SK-N-SH (cell line): ENCODE data around the gene MLEC. TPM values are rescaled to one million over a fixed set of nuclear protein-coding genes. Genes with fewer than 3 reads are reported as not detected.

Experiments used
- CTCF ChIA-PET: fragments of 300-600, 350-600 bp; formaldehyde crosslinking; extraction: SDS; loops from one replicate; lab custom pipeline; 2021; lab: Yijun Ruan, JAX
- POLR2A ChIA-PET: fragments of 350-600 bp; sonication (Branson Sonifier 250); formaldehyde crosslinking; extraction: SDS; loops from one replicate; lab custom pipeline; 2020; ENCODE audit warnings: antibody characterized with exemption, inconsistent platforms; lab: Yijun Ruan, JAX
- DNase-seq: peaks from one replicate; pipeline ENCODE4 v3.0.0; 2012
- H2AFZ ChIP-seq: fragments of 200-600 bp; sonication (generic); 2 replicates; pipeline ENCODE4 v1.8.1; 2016; ENCODE audit warnings: antibody characterized with exemption, mild to moderate bottlenecking, low read depth
- H3F3A ChIP-seq: fragments of 200-600 bp; sonication (generic); replicated peaks from 2 replicates; pipeline ENCODE3; 2016; ENCODE audit warnings: antibody characterized with exemption, mild to moderate bottlenecking; ENCODE audit not compliant: insufficient read depth
- H3K27ac ChIP-seq, 2 experiments: fragments of 200-500 bp in 1 of 2; fragments of 200-600 bp in 1 of 2; sonication (Bioruptor generic) in 1 of 2; sonication (generic), shearing (Covaris generic) in 1 of 2; 2 replicates each; pipeline versions ENCODE4 v1.5.1 to v1.6.1; 2014 to 2016; ENCODE audit warnings: low read depth in 2 of 2, inconsistent platforms in 1 of 2, low read length in 1 of 2, mild to moderate bottlenecking in 1 of 2, mixed read lengths in 1 of 2
- H3K27me3 ChIP-seq: fragments of 200-600 bp; sonication (generic), shearing (Covaris generic); 2 replicates; pipeline ENCODE4 v1.6.1; 2016; ENCODE audit warnings: mixed run types; ENCODE audit not compliant: insufficient read depth
- H3K36me3 ChIP-seq, 2 experiments: fragments of 200-500 bp in 1 of 2; fragments of 200-600 bp in 1 of 2; sonication (Bioruptor generic) in 1 of 2; sonication (generic) in 1 of 2; replicated peaks in 1 of 2; 2 replicates each; pipeline versions ENCODE3 to v1.5.1; 2014 to 2016; ENCODE audit warnings: low read length in 1 of 2, mild to moderate bottlenecking in 1 of 2; ENCODE audit not compliant: insufficient read depth in 2 of 2, control insufficient read depth in 1 of 2
- H3K4me1 ChIP-seq, 2 experiments: fragments of 200-500 bp in 1 of 2; fragments of 200-600 bp in 1 of 2; sonication (Bioruptor generic) in 1 of 2; sonication (generic), shearing (Covaris generic) in 1 of 2; 2 replicates each; pipeline versions ENCODE4 v1.5.1 to v1.6.1; 2014 to 2016; ENCODE audit warnings: low read depth in 1 of 2, low read length in 1 of 2, mixed run types in 1 of 2; ENCODE audit not compliant: insufficient read depth in 2 of 2, control insufficient read depth in 1 of 2
- H3K4me2 ChIP-seq: fragments of 200-600 bp; sonication (generic), shearing (Covaris generic); 2 replicates; pipeline ENCODE4 v1.6.1; 2017; ENCODE audit warnings: mixed run types
- H3K4me3 ChIP-seq, 2 experiments: fragments of 200-500 bp in 1 of 2; fragments of 200-600 bp in 1 of 2; sonication (Bioruptor generic) in 1 of 2; sonication (generic), shearing (Covaris generic) in 1 of 2; 2 replicates each; pipeline versions ENCODE4 v1.5.1 to v1.8.1; 2014 to 2016; ENCODE audit warnings: low read depth in 2 of 2, inconsistent platforms in 1 of 2, low read length in 1 of 2, mild to moderate bottlenecking in 1 of 2, mixed read lengths in 1 of 2, moderate library complexity in 1 of 2
- H3K79me2 ChIP-seq: fragments of 200-600 bp; sonication (generic); 2 replicates; pipeline ENCODE4 v1.8.1; 2017; ENCODE audit warnings: mild to moderate bottlenecking; ENCODE audit not compliant: insufficient read depth
- H3K9ac ChIP-seq: fragments of 200-600 bp; sonication (generic); 2 replicates; pipeline ENCODE4 v1.6.1; 2017; ENCODE audit warnings: mixed run types
- H3K9me2 ChIP-seq: fragments of 200-600 bp; sonication (generic); 2 replicates; pipeline ENCODE4 v1.6.1; 2017; ENCODE audit warnings: mixed run types
- H3K9me3 ChIP-seq: fragments of 200-600 bp; sonication (generic); 2 replicates; pipeline ENCODE4 v1.6.1; 2017; ENCODE audit warnings: mixed run types, mild to moderate bottlenecking, moderate library complexity
- H4K20me1 ChIP-seq: fragments of 200-600 bp; sonication (generic); 2 replicates; pipeline ENCODE4 v1.6.1; 2017; ENCODE audit warnings: mild to moderate bottlenecking, mixed run types; ENCODE audit not compliant: insufficient read depth
- EP300 ChIP-seq, 2 experiments: IDR thresholded peaks; 2 replicates each; pipeline versions ENCODE4 v1.4.0 to v1.6.1; 2012; ENCODE audit warnings: borderline replicate concordance in 1 of 2, low read depth in 1 of 2, low read length in 1 of 2
- FOXM1 ChIP-seq: IDR thresholded peaks from 2 replicates; pipeline ENCODE4 v1.4.0; 2012; ENCODE audit warnings: low read depth, mild to moderate bottlenecking
- GABPA ChIP-seq: IDR thresholded peaks from 2 replicates; pipeline ENCODE4 v1.4.0; 2012; ENCODE audit warnings: low read depth, mild to moderate bottlenecking
- GATA2 ChIP-seq: sonication (generic); formaldehyde crosslinking; IDR thresholded peaks from 2 replicates; pipeline ENCODE4 v1.5.0; 2020; ENCODE audit warnings: mild to moderate bottlenecking, missing genetic modification reagents
- JUND ChIP-seq: IDR thresholded peaks from 2 replicates; pipeline ENCODE4 v1.4.0; 2012
- NRF1 ChIP-seq: IDR thresholded peaks from 2 replicates; pipeline ENCODE4 v1.6.1; 2012; ENCODE audit warnings: low read depth, mild to moderate bottlenecking, low read length
- RCOR1 ChIP-seq: fragments of 150-350 bp; IDR thresholded peaks from 2 replicates; pipeline ENCODE4 v1.6.1; 2017; ENCODE audit warnings: antibody characterized with exemption, low read length
- RFX5 ChIP-seq: IDR thresholded peaks from 2 replicates; pipeline ENCODE4 v1.6.1; 2012; ENCODE audit warnings: mild to moderate bottlenecking, improper control_type of control experiment, low read length
- RXRA ChIP-seq: IDR thresholded peaks from 2 replicates; pipeline ENCODE4 v1.4.0; 2012; ENCODE audit warnings: low read depth, mild to moderate bottlenecking, borderline replicate concordance
- SIN3A ChIP-seq: IDR thresholded peaks from 2 replicates; pipeline ENCODE4 v1.6.1; 2012; ENCODE audit warnings: low read depth, mild to moderate bottlenecking, low read length, moderate library complexity, borderline replicate concordance
- SMC3 ChIP-seq: IDR thresholded peaks from 2 replicates; pipeline ENCODE4 v1.6.1; 2012; ENCODE audit warnings: low read depth, low read length, improper control_type of control experiment
- TAF1 ChIP-seq: IDR thresholded peaks from 2 replicates; pipeline ENCODE4 v1.6.1; 2012; ENCODE audit warnings: low read depth, mild to moderate bottlenecking, low read length, moderate library complexity, borderline replicate concordance
- TCF12 ChIP-seq: IDR thresholded peaks from 2 replicates; pipeline ENCODE4 v1.4.0; 2012
- TEAD4 ChIP-seq: IDR thresholded peaks from 2 replicates; pipeline ENCODE4 v1.4.0; 2012; ENCODE audit warnings: mild to moderate bottlenecking, borderline replicate concordance; ENCODE audit not compliant: insufficient read depth
- USF1 ChIP-seq: IDR thresholded peaks from 2 replicates; pipeline ENCODE4 v1.4.0; 2012; ENCODE audit warnings: low read depth, borderline replicate concordance
- USF2 ChIP-seq: fragments of 150-350 bp; IDR thresholded peaks from 2 replicates; pipeline ENCODE4 v1.6.1; 2017; ENCODE audit warnings: antibody characterized with exemption, low read length, low read depth, borderline replicate concordance
- YY1 ChIP-seq: IDR thresholded peaks from 2 replicates; pipeline ENCODE4 v1.4.0; 2012; ENCODE audit warnings: low read depth, mild to moderate bottlenecking
- WGBS: methylation state at CpG from one replicate; pipeline ENCODE4 v1.1.6; 2017; ENCODE audit warnings: low lambda C conversion rate; 5-methylcytosine and 5-hydroxymethylcytosine counted together
- polyA plus RNA-seq, 3 experiments: library from polyadenylated mRNA; depleted of rRNA; stranded (reverse); fragments of >200 nt; gene quantifications; 2 replicates each; pipeline ENCODE4 v1.2.3, GENCODE V29; 2012
- TF ChIP-seq, protein P1 (sequence below): fragments of 150-350 bp; IDR thresholded peaks from 2 replicates; pipeline ENCODE4 v1.6.1; 2016; ENCODE audit warnings: mild to moderate bottlenecking, low read depth, low read length
- TF ChIP-seq, protein P2 (sequence below): IDR thresholded peaks from 2 replicates; pipeline ENCODE4 v1.4.0; 2012; ENCODE audit warnings: low read depth
- TF ChIP-seq, protein P3 (sequence below): IDR thresholded peaks from 2 replicates; pipeline ENCODE4 v1.6.1; 2012; ENCODE audit warnings: mild to moderate bottlenecking, low read depth, low read length, moderate library complexity

MLEC gene
- polyA plus RNA-seq, 1 of the 3 experiments (the other 2 are of a cell fraction): 23.4 TPM

DNA sequence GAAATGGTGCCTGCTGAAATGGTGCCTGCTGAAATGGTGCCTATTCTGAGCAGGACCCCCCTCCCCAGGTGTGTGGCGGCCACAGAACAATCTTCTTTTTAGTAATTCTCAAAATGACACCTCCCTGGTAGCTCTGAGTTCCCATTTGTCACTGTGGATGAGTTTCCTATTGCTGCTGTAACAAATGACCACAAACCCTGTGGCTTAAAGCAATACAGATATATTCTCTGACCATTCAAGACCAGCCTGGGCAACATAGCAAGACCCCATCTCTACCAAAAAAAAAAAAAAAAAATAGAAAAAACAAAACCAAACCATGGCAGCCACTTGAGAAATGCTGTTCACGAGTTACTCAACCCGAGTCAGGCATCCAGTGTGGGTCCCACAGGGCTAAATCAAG is 46.6 kb downstream of the MLEC start:
- no peak for DNase-seq
- Histone ChIP-seq H3K9me3 (no peaks in the 10 kb centered on the region), H3K27ac (no peak overlapping the region), H3K79me2 (no peaks in the 10 kb centered on the region), H3F3A (no peaks in the 10 kb centered on the region), H3K36me3 (no peaks in the 10 kb centered on the region), H3K9ac (no peak overlapping the region), H2AFZ (no peak overlapping the region), H3K4me1 (no peaks in the 10 kb centered on the region), H3K27me3 (no peaks in the 10 kb centered on the region), H4K20me1 (no peaks in the 10 kb centered on the region), H3K4me2 (no peak overlapping the region), H3K4me3 (no peak overlapping the region), H3K9me2 (no peaks in the 10 kb centered on the region)
- POLR2A ChIA-PET: no interaction called here
- WGBS: 84% methylated on average over 3 of the region's 3 CpGs
- CTCF ChIA-PET: no interaction called here
- TF ChIP-seq RXRA: no peak
- no peak for TF ChIP-seq FOXM1
- TF ChIP-seq RCOR1: no peak
- TF ChIP-seq USF2: no peak
- TF ChIP-seq, protein P1, sequence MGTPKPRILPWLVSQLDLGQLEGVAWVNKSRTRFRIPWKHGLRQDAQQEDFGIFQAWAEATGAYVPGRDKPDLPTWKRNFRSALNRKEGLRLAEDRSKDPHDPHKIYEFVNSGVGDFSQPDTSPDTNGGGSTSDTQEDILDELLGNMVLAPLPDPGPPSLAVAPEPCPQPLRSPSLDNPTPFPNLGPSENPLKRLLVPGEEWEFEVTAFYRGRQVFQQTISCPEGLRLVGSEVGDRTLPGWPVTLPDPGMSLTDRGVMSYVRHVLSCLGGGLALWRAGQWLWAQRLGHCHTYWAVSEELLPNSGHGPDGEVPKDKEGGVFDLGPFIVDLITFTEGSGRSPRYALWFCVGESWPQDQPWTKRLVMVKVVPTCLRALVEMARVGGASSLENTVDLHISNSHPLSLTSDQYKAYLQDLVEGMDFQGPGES: no peak
- no peak for TF ChIP-seq TCF12
- TF ChIP-seq, protein P2, sequence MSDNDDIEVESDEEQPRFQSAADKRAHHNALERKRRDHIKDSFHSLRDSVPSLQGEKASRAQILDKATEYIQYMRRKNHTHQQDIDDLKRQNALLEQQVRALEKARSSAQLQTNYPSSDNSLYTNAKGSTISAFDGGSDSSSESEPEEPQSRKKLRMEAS: no peak
- TF ChIP-seq SMC3: no peak
- TF ChIP-seq NRF1: no peak
- no peak for TF ChIP-seq JUND
- TF ChIP-seq USF1: no peak
- no peak for TF ChIP-seq YY1
- TF ChIP-seq, protein P3, sequence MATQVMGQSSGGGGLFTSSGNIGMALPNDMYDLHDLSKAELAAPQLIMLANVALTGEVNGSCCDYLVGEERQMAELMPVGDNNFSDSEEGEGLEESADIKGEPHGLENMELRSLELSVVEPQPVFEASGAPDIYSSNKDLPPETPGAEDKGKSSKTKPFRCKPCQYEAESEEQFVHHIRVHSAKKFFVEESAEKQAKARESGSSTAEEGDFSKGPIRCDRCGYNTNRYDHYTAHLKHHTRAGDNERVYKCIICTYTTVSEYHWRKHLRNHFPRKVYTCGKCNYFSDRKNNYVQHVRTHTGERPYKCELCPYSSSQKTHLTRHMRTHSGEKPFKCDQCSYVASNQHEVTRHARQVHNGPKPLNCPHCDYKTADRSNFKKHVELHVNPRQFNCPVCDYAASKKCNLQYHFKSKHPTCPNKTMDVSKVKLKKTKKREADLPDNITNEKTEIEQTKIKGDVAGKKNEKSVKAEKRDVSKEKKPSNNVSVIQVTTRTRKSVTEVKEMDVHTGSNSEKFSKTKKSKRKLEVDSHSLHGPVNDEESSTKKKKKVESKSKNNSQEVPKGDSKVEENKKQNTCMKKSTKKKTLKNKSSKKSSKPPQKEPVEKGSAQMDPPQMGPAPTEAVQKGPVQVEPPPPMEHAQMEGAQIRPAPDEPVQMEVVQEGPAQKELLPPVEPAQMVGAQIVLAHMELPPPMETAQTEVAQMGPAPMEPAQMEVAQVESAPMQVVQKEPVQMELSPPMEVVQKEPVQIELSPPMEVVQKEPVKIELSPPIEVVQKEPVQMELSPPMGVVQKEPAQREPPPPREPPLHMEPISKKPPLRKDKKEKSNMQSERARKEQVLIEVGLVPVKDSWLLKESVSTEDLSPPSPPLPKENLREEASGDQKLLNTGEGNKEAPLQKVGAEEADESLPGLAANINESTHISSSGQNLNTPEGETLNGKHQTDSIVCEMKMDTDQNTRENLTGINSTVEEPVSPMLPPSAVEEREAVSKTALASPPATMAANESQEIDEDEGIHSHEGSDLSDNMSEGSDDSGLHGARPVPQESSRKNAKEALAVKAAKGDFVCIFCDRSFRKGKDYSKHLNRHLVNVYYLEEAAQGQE: no peak
- TF ChIP-seq RFX5: no peak
- TF ChIP-seq EP300 (IDR thresholded peaks at IDR 0.05; ENCODE audit: borderline replicate concordance in 1 of 2, low read depth in 1 of 2, low read length in 1 of 2): no peak
- no peak for TF ChIP-seq GATA2 (CRISPR knock-in tag)
- TF ChIP-seq TAF1: no peak
- no peak for TF ChIP-seq SIN3A
- TF ChIP-seq TEAD4: no peak
- TF ChIP-seq GABPA: no peak
